NCI-H526 (cell line): ENCODE data around the gene DR1.
"Not testable (repeated sequence)": the region's sequence is repeated elsewhere in the genome, so short reads cannot be mapped to it uniquely, and the experiment has no call there.

ENCODE experiments used
- DNase-seq, 2 experiments: peaks; one replicate each; lab custom pipeline; 2025; lab: John Stamatoyannopoulos, UW

Gene DR1

GRCh38 chr1:93340090-93340489 is 5.6 kb upstream of the DR1 start:
- no peak for DNase-seq

GRCh38 chr1:93344484-93344883 is 1.2 kb upstream of the DR1 start:
- DNase-seq: no peak

GRCh38 chr1:93344886-93345632 is 648 bp upstream of the DR1 start:
- peak in 1 of 2 experiments; percentile 70 for DNase-seq

- peak; percentile 38 to 69 for DNase-seq
These were observed 800 bp downstream of the DR1 start for GRCh38 chr1:93346421-93346993.

- DNase-seq: no peak
These were observed 1.7 kb downstream of the DR1 start for GRCh38 chr1:93347334-93347899.

- DNase-seq: no peak
These were observed 2.5 kb downstream of the DR1 start for GRCh38 chr1:93348104-93348728.

GRCh38 chr1:93349231-93350135 is 3.8 kb downstream of the DR1 start:
- no peak for DNase-seq

- DNase-seq: no peak
These were observed 4.6 kb downstream of the DR1 start for GRCh38 chr1:93350322-93350721.

- DNase-seq: no peak
These were observed 5.2 kb downstream of the DR1 start for GRCh38 chr1:93350875-93351274.

- not testable (repeated sequence) for DNase-seq
These were observed 5.6 kb downstream of the DR1 start for GRCh38 chr1:93351346-93351745.

- DNase-seq: no peak
These were observed 6.7 kb downstream of the DR1 start for GRCh38 chr1:93352376-93352775.

GRCh38 chr1:93353286-93353685 is 7.6 kb downstream of the DR1 start:
- DNase-seq: no peak

- DNase-seq: no peak
These were observed 9.0 kb downstream of the DR1 start for GRCh38 chr1:93354749-93355148.

- no peak for DNase-seq
These were observed 11.5 kb downstream of the DR1 start for GRCh38 chr1:93357242-93357641.

- no peak for DNase-seq
These were observed 12.6 kb downstream of the DR1 start for GRCh38 chr1:93358293-93358692.

- no peak for DNase-seq
These were observed 14.4 kb downstream of the DR1 start for GRCh38 chr1:93360111-93360510.

- no peak for DNase-seq
These were observed 16.5 kb downstream of the DR1 start for GRCh38 chr1:93362237-93362636.

GRCh38 chr1:93365813-93366212 is 20.1 kb downstream of the DR1 start:
- DNase-seq: no peak

GRCh38 chr1:93369734-93370133 is 24.0 kb downstream of the DR1 start:
- DNase-seq: no peak

- no peak for DNase-seq
These were observed 28.8 kb downstream of the DR1 start for GRCh38 chr1:93374334-93375106.

GRCh38 chr1:93384656-93385055 is 38.9 kb downstream of the DR1 start:
- no peak for DNase-seq
